GM21723 (cell line): ENCODE results near the gene ACACA.

Experiments used
- ATAC-seq: cut with Tn5 transposase; IDR thresholded peaks from one replicate; pipeline ENCODE4 v1.9.1; 2021; ENCODE audit warnings: mild to moderate bottlenecking, moderate library complexity; ENCODE audit not compliant: unreplicated experiment

The ACACA gene

DNA sequence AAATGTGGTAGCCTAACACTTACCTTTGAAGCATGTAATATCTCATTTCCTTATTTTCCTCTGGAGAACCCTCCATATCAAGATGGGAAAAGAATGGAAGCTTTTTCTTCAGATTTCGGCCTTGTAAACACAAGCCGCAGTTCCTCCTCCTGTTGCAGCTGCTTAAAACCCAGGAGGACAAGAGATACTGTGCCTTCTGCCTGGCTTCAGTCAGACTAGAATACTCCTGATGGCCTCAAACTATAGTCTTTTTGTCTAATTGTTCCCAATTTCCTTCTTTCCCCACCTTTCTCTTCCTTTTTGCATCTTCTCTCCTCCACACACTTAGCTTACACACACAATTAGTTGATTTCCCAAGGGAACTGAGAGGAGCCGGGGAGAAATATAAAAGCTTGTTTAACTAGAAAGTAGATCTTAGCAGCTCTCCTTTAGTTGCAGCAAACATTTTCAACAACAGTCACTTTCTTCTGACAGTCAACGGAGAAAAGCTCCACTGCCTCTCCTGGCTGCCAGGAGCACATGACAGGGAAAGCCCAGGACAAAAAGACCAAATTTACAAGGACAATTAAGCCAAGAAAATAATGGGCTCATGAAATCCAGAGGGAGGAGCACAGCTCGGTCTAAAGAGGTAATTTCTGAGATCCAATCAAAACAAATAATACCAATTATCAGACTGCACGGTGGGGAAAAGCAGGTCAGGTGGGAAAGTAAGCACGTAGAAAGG, 107.2 kb downstream of the ACACA start:
- ATAC-seq, result no peak

DNA sequence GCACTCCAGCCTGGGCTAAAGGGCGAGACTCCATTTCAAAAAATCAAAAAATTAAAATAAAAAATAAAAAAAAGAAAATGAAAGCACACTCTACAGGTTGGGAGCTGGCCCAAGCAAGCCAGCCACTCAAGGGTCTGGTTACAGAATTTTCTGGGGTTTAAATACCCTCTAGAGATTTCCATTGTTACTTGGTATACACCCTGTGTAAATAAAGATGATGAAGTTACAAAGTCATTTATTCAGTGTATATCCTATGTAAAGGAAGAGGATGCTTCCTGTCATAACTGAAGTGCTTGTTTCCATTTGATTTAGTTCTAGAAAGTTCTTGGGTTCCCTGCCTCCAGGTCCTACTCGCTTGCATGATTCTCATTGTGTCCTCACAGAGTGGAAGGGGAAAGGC, 110.7 kb downstream of the ACACA start:
- ATAC-seq, result no peak

DNA sequence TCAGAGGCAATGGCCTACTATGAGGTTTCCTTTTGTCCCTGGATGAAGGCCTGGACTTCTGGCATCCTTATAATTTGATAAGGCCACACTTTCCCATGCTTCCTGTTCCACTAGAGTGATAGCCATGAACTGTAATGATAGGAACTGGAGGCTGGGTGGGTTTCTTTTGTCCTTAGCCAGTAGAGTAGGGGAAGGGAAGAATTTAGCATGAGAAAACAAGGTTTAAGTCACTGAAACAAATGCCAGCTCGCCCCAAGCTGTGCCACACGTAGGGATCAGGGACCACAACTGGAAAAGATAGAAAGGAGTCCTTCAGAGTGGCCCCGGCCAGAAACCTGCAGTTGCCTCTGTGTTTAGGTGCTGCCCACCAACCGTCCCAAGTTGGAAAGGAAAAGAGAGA, 111.7 kb downstream of the ACACA start:
- no peak for ATAC-seq

DNA sequence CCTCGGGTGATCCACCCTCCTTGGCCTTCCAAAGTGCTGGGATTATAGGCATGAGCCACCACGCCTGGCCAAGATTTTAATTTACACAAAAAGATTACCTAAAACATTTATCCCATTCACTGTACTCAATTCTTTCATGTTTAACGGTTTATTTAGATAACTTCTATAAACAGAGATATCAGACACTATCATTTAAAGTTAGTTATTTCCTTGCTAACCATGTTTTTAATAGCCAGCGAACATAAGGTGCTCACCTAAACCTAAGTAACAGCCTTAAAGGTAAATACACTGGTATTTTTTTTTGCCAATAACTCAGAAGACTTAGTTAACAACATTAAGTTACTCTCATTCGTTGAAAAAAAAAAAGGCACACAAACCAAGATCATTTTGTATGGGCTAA, 112.9 kb downstream of the ACACA start:
- ATAC-seq, result no peak

DNA sequence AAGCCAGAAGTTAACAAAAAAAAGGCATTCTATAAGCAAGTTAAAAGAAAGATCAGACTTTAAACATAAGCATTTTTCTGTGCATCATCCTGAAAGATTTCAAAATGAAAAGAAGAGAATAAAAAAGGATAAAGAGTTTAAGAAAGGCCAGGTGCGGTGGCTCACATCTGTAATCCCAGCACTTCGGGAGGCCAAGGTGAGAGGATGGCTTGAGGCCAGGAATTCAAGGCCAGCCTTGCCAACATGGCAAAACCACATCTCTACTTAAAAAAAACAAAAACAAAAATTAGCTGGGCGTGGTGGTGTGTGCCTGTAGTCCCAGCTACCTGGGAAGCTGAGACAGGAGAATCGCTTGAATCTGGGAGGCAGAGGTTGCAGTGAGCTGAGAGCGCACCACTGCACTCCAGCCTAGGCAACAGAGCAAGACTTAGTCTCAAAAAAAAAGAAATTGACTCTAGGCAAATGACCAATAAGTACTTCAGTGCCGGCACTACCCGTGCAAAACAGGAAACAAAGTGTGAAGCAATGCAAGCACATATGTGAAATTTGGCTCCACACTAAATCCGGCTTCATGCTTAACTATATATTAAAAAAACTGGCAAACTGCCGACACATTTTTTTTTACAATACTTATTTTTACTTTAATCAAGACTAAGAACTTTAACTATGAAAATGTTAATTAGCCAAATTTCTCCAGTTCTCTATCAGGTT, 114.1 kb downstream of the ACACA start:
- ATAC-seq, result no peak

DNA sequence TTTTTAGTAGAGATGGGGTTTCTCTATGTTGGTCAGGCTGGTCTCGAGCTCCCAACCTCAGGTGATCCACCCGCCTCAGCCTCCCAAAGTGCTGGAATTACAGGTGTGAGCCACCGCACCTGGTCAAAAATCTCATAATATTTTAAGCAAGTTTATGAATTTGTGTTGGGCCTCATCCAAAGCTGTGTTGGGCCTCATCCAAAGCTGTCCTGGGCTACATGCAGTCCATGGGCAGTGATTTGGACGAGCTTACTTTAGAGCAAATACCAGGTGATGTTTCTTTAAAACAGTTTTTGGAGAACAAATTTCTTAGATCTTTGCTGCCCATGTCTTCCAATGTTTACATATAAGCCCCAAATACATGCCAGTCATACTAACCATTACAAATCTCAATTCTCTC, 115.3 kb downstream of the ACACA start:
- ATAC-seq, result no peak

DNA sequence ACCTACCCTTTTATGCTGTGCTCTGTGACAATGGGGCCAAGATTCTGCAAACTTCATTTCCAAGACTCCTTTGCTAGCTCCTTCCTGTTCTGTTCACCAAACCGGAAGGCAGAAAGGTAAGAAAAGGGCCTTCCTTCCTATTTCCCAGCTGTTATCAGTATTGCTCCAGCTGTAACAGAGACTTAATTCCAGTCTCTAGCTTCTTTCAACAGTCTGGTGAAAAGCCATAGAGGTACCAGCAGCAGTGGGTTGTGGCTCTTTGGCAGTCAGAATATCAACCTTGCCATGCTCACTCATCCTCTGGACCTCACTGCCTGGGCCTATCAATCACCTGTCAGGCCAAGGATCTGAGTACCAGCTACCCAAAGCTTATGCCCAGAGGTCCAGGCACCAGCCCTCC, 120.2 kb downstream of the ACACA start:
- no peak for ATAC-seq

DNA sequence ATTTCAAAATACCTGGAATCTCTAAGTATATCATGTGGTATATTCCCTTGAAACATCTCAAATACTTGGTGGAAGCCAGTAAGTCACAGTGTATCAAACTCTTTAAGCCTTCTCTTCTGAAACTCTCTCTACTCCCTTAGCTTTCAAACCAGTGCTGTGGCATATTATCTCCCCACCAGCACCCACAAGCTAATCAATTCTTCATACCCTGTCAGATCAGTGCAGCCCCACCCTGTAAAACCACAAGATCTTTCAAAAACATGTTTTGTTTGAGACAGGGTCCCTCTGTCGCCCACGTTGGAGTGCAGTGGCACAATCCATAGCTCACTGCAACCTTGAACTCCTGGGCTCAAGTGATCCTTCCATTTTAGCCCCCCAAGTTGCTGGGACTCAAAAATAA, 122.4 kb downstream of the ACACA start:
- no peak for ATAC-seq

DNA sequence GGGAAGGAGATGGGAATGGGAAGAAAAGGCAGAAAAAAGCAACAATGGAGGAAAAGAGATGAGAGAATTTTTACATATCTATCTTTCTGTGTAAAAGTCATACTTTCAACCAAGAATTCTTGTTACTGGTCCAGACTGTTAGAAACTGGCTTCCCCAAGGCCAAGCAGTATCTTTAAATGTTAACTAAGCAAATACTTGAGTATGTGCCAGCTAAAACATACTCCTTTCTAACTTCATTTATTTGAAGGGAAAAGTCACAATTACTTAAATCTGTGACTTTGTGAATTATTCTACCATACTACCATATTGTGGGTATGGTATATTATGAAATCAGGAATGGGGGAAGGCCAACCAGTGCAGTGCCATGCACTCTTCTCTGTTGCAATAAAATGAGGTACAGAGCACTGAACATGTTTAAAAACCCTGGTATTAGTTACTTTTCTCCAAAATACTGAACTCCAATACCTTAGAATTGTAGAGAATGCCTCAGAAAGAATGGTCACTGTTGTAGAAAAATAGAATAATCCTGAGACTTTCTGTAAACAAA, 123.1 kb downstream of the ACACA start:
- ATAC-seq, result no peak

DNA sequence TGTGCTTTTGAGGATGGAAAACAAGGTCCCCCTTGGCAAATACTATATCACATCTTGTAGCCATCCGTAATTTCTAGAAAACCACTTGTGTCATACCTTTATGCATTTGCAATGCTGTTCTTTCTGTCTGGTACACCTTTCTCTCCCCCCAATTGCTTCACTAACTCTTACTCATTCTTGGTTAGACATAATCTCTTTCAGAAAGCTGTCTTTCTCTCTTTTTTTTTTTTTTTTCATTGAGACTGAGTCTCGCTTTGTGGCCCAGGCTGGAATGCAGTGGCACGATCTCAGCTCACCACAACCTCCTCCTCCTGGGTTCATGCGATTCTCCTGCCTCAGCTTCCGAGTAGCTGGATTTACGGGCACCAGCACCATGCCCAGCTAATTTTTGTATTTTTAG, 125.8 kb downstream of the ACACA start:
- ATAC-seq, result no peak

DNA sequence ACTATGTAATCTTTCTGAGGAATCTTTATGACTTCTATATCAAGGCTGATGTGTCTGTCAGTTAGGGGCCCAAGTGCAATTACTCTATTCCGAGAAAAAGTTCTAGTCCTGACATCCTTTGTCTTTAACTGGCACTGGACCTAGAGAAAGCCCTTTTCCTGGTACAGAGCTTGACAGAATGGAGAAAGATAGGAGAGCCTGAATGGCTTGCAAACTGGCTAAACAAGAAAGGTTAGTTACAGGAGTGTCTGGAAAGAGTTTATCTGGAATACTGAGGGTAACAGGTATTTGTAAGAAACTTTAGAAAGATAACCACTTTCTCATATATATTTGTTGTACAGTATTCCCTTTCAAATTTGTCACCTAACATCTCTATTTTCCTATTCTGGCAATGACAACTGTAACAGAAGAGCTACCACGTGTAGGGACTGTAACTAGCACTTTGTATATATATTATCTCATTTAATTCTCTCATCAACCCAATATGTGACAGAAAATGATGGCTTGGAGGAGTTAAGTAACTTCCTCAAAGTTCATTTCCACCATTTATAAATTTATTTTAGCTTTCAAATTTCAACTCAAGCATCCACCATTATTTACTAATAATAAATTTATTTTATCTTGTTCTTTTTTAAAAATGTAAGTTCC, 128.3 kb downstream of the ACACA start:
- no peak for ATAC-seq

DNA sequence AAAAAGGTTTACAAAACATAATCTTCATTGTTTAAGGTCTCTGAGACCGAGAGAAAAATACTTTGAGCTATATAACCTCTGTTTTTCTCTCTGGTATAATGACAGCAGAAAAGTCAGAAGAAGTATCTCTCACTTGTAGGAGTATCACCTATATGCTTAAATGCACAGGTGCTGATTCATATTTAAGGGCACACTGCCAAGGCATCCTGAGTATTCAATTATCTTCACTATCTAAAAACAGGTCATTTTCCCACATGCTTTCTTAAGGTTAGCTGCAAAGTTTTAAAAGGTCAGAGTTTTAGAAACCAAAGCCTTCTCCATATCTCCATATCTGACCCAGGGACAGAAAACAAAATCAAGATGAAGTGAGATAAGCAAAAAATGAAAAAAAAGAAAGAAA, 130.2 kb downstream of the ACACA start:
- ATAC-seq, result no peak

DNA sequence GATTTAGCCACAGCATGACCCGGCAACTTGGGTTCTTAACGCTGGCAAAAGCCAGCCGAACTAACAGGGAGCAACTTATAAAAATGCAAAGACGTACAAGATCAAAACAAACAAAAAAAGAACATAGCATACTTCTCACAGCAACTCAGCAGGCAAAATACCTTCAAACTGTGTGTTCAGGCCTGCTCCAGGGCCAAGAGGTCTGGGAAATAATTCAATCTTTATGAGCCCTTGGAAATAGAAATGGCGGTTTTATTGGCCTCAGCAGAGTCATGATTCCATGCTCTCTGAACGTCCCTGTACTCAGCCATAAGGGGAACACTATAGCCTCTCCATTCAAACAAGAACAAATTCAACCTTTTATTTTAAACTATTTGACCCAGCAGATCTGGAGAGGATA, 132.2 kb downstream of the ACACA start:
- no peak for ATAC-seq

DNA sequence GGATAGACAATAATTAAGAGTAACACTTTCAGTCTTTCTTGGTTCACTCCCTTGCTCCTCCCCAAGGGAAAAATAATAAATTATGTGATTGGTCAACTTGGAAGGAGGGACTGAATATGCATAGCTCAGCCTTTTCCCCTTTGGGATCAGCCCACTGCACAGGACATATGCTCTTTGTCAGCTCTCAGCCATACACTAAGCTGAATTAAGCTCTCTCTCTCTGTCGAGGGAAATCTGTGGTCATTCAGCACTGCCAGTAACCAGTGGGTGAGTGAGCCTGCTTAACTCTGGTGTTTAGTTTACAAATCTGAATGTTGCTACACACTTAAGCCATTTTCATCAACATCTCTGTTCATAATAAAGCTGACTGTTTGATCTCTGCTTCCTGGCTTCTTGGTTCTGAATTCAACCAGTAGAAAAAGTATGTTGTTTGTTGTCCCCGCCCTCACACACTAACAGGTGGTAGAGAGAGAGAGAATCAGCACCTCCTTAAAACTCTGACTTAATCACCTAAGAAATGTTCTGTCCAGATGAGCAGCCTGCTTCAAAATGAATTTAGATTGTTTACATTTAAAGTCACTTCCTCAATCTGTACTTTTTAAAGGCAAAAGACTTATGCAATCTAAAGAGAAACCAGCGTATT, 133.1 kb downstream of the ACACA start:
- no peak for ATAC-seq

DNA sequence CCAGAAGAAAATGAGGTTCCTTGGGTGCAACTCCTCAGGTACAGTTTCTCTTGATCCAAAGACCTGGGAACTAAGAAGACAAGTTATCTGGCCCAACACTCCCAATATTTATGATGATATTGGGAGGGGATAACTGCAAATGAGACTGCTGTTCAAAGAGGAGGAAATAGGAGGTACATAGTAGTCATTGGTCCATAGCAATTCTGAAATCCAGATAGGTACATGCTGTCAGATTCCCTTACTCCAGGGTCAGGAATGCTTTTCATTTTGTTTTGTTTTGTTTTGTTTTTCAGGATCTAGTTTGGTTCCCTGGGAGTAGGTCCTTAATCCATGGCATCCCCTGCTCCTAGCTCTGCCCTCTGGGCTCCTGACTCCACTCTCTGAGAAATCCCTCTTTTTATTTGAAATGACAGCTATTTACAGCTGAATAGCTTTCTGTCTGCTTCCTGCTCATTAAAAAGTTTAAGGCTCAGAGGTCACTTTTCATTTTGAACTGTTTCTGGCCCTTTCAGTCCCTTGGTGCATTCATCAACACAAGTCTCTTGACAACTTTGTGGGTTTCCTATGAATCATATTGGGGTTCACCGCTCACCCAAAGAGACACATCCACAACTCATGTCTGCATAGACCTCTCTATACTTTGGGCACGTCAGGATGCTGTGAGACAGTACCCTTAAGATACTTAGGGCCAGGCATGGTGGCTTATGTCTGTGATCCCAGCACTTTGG, 141.0 kb downstream of the ACACA start:
- no peak for ATAC-seq

DNA sequence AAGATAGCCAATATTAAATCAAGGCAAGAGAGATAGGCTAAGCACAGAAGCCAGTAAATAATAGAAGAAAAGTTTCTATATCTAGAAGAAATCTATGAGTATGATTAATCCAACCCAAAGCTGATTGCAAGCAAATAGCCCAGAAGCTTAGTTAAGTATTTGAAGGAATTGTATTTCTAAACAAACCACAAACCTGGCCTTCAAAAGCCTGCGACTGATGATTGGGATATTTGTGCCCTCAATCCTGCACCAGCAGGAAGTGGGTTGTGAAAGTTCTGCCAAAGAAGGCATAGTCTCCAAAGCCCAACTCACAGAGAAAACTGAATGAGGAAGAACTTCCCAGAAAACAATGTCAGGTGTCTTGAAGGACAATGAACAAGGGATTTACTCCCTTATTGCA, 145.3 kb downstream of the ACACA start:
- no peak for ATAC-seq

DNA sequence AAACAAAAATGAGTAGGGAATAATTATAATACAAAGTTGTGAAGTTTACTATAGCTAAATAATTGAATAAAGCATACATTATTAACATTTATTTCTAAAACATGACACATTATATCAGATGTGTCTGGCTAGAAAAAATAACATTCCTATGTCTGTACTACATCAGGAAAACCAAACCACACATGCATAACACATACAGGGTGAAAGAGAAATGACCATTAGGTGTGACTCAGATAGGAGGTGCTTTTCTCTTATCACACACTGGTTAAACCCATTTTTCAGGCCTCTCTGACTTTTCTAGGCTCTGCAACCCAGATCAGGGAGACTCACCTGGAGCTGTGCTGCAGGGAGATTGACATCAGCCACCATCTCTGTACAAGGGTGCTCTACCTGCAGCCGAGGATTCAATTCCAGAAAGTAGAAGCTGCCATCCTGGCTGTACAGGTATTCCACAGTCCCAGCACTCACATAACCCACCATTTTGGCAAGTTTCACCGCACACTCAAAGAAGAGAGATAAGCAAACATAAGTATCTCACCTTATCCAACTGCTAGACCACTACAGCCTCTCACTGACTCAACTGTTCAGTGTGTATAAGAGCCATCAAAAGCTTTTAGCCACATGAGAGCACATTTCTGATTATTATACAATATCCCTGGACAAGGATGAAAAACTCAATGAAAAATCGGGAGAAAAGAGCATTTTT, 147.5 kb downstream of the ACACA start:
- ATAC-seq, result no peak

DNA sequence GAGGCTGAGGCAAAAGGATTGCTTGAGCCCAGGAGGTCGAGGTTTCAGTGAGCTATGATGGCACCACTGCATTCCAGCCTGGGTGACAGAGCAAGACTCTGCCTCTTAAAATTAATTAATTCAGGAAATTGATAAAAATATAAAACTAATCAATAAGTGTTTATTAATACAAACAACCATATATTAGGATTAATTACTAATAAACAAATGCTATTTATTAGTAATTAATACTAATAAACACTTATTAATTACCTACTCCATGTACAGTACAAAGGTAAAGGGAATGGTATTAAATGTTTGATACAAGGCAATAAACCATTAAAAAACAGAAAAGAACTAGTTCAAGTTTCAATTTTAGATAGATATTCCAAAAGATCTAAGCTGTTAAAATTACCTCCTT, 150.0 kb downstream of the ACACA start:
- no peak for ATAC-seq

DNA sequence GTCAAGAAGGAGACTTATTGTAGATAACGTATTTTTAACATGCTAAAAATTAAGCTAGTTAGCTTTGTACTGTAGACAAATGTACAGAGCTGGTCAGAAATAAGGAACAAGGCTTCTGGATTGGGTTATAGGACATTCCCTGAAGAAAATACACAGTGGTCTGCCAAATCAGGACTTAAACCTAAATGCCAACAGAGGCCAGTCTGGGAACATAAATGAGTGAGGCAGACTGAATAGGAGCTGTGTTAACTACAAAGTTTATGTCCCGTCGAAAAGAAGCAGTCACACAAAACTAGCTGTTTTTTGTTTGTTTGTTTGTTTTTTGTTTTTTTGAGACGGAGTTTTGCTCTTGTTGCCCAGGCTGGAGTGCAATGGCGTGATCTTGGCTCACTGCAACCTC, 151.2 kb downstream of the ACACA start:
- ATAC-seq, result no peak

DNA sequence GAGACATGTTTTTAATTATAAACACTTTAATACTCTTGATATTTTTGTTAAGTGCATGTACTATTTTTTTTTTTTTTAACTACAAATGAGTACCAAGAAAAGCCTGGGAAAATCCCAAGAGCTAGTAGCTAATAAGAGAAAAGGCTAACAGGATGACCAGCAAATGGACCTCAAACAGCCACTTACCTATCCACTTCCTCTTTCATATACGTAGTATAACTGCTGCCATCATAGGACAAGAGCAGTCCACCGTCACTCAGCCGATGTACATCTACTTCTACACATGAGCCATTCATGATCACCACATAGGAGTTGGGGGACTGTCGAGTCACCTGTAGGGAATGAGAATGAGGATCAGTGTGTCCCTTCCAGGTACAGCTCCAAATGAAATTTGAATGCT, 158.8 kb downstream of the ACACA start:
- ATAC-seq, result no peak
